ENCODE results near the gene PTPRN2. TPM values are rescaled to one million over a fixed set of nuclear protein-coding genes. Genes with fewer than 3 reads are reported as not detected.

The PTPRN2 gene
- total and polyA plus RNA-seq, 9 of the 15 experiments (the other 6 are each of a cell fraction or from before 2014, with no cell fraction given) = not detected

GRCh38 chr7:157993406-157994105 is 594.1 kb downstream of the PTPRN2 start:
- BruUV-seq (replicated peaks) = no TSS peak
- 2% methylated on average over 18 of the region's 18 CpGs for WGBS (ENCODE audit: insufficient coverage, low coverage, missing lambda C conversion rate)
- TF ChIP-seq JUND (IDR thresholded peaks at IDR 0.05; ENCODE audit: borderline replicate concordance, low read depth, low read length) (no peak), JUND (tag; IDR thresholded peaks at IDR 0.05; ENCODE audit: borderline replicate concordance, low read depth, low read length) (no peak), KDM2B (CRISPR knock-in tag; IDR thresholded peaks at IDR 0.05) (no peak), MCM3 (IDR thresholded peaks at IDR 0.05) (no peak), KLF1 (tag; IDR thresholded peaks at IDR 0.05) (no peak), ATF6 (CRISPR knock-in tag; IDR thresholded peaks at IDR 0.05) (no peak), POLR2AphosphoS5 (IDR thresholded peaks at IDR 0.05; ENCODE audit: control insufficient read depth, insufficient read depth, low read depth, low read length) (no peak), PRPF4 (IDR thresholded peaks at IDR 0.05; ENCODE audit: insufficient read depth, low read depth, low read length, poor library complexity, severe bottlenecking) (no peak)
- Histone ChIP-seq H3K4me1 (replicated peaks in 1 of 2; ENCODE audit: control insufficient read depth in 2 of 2, insufficient read depth in 2 of 2, low read length in 2 of 2) (peaks cover 0 to 4% of the 10 kb centered on the region in 2 experiments; a peak in 1 of 5 replicates), H3K4me2 (ENCODE audit: insufficient read depth, low read length) (no peak overlapping the region), H4K20me1 (replicated peaks; ENCODE audit: control insufficient read depth, insufficient read depth, low read length) (peaks cover 15% of the 10 kb centered on the region), H3K9me3 (replicated peaks; ENCODE audit: control insufficient read depth, insufficient read depth, low read depth, low read length) (no peaks in the 10 kb centered on the region), H2AFZ (ENCODE audit: low read depth, low read length) (no peak overlapping the region), H3K9me1 (ENCODE audit: control insufficient read depth, insufficient read depth, low read length) (no peaks in the 10 kb centered on the region), H3K27ac (ENCODE audit: extremely low read depth, low read depth, low read length) (no peak overlapping the region), H3K9ac (ENCODE audit: insufficient read depth in 1 of 2, low read depth in 2 of 2, low read length in 2 of 2) (no peak overlapping the region), H3K79me2 (ENCODE audit: control insufficient read depth, insufficient read depth, low read length) (no peaks in the 10 kb centered on the region), H3K27me3 (ENCODE audit: control insufficient read depth in 2 of 2, insufficient read depth in 2 of 2, low read length in 2 of 2) (peaks cover 42 to 63% of the 10 kb centered on the region in 2 experiments), H3K4me3 (no peak overlapping the region), H3K36me3 (ENCODE audit: control insufficient read depth, insufficient read depth, low read length) (no peaks in the 10 kb centered on the region)
- CTCF ChIA-PET (ENCODE audit: low intra/inter-chr PET ratio) = no interaction called here
- DNase-seq (ENCODE audit: extremely low read depth in 1 of 4, low spot score in 3 of 4) = no peak
- FAIRE-seq = no peak
- POLR2A ChIA-PET = no interaction called here
- ATAC-seq = no peak
- in situ Hi-C loops (cut with MboI) (no loop called here), intact Hi-C loops (cut with micrococcal nuclease) (no loop called here)
